Measurements from ENCODE around the gene MINDY4.

Gene MINDY4

GRCh38 chr7:30771880-30772425 is 736 bp downstream of the MINDY4 start:
- no peak for DNase-seq (ENCODE audit: low read depth in 2 of 2, low spot score in 1 of 2)

- DNase-seq (ENCODE audit: low read depth in 2 of 2, low spot score in 1 of 2), result no peak
Measured at GRCh38 chr7:30772984-30773383, 1.8 kb downstream of the MINDY4 start.

GRCh38 chr7:30775992-30776391 is 4.8 kb downstream of the MINDY4 start:
- no peak for DNase-seq (ENCODE audit: low read depth in 2 of 2, low spot score in 1 of 2)

- no peak for DNase-seq (ENCODE audit: low read depth in 2 of 2, low spot score in 1 of 2)
Measured at GRCh38 chr7:30776971-30777370, 5.8 kb downstream of the MINDY4 start.

GRCh38 chr7:30778255-30779025 is 7.2 kb downstream of the MINDY4 start:
- DNase-seq (ENCODE audit: low read depth in 2 of 2, low spot score in 1 of 2), result no peak

- no peak for DNase-seq (ENCODE audit: low read depth in 2 of 2, low spot score in 1 of 2)
Measured at GRCh38 chr7:30779574-30779973, 8.4 kb downstream of the MINDY4 start.

GRCh38 chr7:30780941-30781340 is 9.7 kb downstream of the MINDY4 start:
- no peak for DNase-seq (ENCODE audit: low read depth in 2 of 2, low spot score in 1 of 2)

- DNase-seq (ENCODE audit: low read depth in 2 of 2, low spot score in 1 of 2), result no peak
Measured at GRCh38 chr7:30782690-30783089, 11.5 kb downstream of the MINDY4 start.

GRCh38 chr7:30785786-30786185 is 14.6 kb downstream of the MINDY4 start:
- no peak for DNase-seq (ENCODE audit: low read depth in 2 of 2, low spot score in 1 of 2)

- no peak for DNase-seq (ENCODE audit: low read depth in 2 of 2, low spot score in 1 of 2)
Measured at GRCh38 chr7:30787486-30787885, 16.3 kb downstream of the MINDY4 start.

GRCh38 chr7:30788640-30789333 is 17.6 kb downstream of the MINDY4 start:
- no peak for DNase-seq (ENCODE audit: low read depth in 2 of 2, low spot score in 1 of 2)

GRCh38 chr7:30789334-30789711 is 18.1 kb downstream of the MINDY4 start:
- DNase-seq (ENCODE audit: low read depth in 2 of 2, low spot score in 1 of 2), result no peak

GRCh38 chr7:30790356-30790755 is 19.1 kb downstream of the MINDY4 start:
- no peak for DNase-seq (ENCODE audit: low read depth in 2 of 2, low spot score in 1 of 2)

GRCh38 chr7:30791114-30791513 is 19.9 kb downstream of the MINDY4 start:
- DNase-seq (ENCODE audit: low read depth in 2 of 2, low spot score in 1 of 2), result no peak

GRCh38 chr7:30795161-30795948 is 24.1 kb downstream of the MINDY4 start:
- DNase-seq (ENCODE audit: low read depth in 2 of 2, low spot score in 1 of 2), result no peak

GRCh38 chr7:30796105-30796869 is 25.1 kb downstream of the MINDY4 start:
- DNase-seq (ENCODE audit: low read depth in 2 of 2, low spot score in 1 of 2), result no peak

- DNase-seq (ENCODE audit: low read depth in 2 of 2, low spot score in 1 of 2), result no peak
Measured at GRCh38 chr7:30797176-30798040, 26.2 kb downstream of the MINDY4 start.

GRCh38 chr7:30799206-30799975 is 28.2 kb downstream of the MINDY4 start:
- DNase-seq (ENCODE audit: low read depth in 2 of 2, low spot score in 1 of 2), result no peak

GRCh38 chr7:30799976-30800661 is 28.9 kb downstream of the MINDY4 start:
- DNase-seq (ENCODE audit: low read depth in 2 of 2, low spot score in 1 of 2), result no peak
